Right ventricle myocardium superior (tissue), 1 donor: ENCODE data around the gene STPG3. TPM values are rescaled to one million over a fixed set of nuclear protein-coding genes. Genes with fewer than 3 reads are reported as not detected.
A peak's percentile ranks its signal among the peaks of the same experiment; 100 is the strongest.
"Not testable (repeated sequence)": the region's sequence is repeated elsewhere in the genome, so short reads cannot be mapped to it uniquely, and the experiment has no call there.

Experiments
- ATAC-seq: fragments of 200-7000 bp; cut with Tn5 transposase; one replicate; pipeline ENCODE4 v1.9.1; 2020; ENCODE audit warnings: mild to moderate bottlenecking; ENCODE audit not compliant: poor library complexity
- DNase-seq: peaks from one replicate; pipeline ENCODE4 v3.0.0-alpha.2; 2020
- intact Hi-C: fragments of 100-400 bp; cut with DNase I; formaldehyde crosslinking; loops from one replicate; pipeline ENCODE4 v1.11.2; 2022
- total RNA-seq: library from RNA; stranded (reverse); fragmentation: NEBNext Ultra II Directional; extraction: Animal tissue kit (Norgen Biotek cat#: 25700); gene quantifications from one replicate; pipeline ENCODE4 v1.2.1, GENCODE V29; 2021
- donor health status: DM: no; HTN: yes; CAD: no; lungs with severe emphysema.

Gene STPG3
- total RNA-seq, 1 donor from 2014 or later, result 1.3 TPM

DNA sequence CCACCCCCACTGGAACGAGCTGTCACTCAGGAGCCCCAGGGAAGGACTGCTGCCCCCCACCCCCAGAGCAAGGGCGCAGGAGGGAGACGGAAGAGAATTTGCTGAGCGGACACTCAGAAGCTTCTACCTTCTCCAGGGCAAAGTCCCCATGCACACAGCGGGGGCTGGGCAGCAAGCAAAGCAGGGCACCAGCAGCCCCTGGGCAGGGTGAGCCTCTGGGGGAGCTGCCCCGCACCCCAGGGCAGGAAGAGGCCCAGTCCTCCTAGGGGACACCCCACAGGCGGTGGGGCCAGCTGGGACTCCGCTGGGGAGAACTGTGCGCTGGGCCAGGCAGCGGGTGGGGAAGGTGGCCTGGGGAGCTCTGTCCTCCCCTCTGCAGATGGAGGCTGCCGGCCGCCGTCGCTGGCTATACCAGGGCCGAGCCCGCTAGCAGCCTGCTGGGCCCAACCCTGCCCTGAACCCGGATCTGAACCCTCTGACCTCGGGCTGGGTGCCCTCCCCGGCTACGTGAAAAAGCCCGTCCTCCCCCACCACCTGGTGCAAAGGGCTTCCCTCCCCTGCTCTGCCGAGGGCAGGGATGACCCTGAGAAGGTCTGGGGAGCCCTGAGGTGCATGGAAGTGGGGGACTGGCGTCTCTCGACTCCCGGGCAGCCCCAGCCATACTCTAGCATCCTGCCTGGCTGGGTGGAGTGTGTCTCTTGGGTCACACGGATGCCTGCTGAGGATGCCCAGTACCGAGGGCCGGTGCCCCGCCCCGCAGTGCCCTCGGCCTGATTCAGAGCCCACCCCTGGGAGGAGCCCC, 21.0 kb upstream of the STPG3 start:
- no peak for DNase-seq
- intact Hi-C loops, result loop anchor here (5.0 kb wide), 1 partner anchor 38 kb away; no protein-coding TSS in a partner anchor
- no peak for ATAC-seq

DNA sequence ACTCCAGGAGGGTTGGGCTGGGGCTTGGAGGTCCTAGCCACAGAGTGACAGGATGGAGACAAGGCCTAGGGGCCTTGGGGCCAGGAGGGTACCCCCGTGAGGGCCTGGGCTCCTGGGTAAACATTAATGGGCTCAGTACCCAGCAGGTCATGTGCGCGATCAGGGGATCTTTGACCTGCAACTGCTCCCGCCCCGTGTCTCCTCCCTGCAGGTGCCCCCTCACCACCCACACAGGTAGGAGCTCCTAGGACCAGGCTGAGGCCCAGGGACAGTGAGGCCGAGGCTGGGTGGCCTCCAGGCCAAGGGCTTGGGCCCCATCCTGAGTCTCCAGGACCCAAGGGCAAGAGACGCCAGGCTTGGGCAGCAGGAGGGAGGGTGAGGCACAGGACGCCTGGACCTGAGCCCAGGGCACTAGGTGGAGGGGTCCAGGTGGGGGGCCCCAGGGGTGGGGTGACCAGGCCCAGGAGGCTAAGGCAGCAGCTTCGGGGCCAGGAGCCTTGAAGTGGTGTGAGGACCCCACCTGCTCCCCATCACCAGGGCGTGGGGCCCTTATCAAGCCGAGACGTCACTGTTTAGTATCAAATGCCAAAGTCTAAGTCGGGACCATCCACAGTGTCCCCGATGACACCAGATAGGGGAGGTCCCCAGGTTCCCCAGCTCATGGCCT, 20.2 kb upstream of the STPG3 start, which contains the start of gene SLC34A3:
TSS of gene SLC34A3 (plus strand) at position 197 of the 667 bp plus-strand sequence. CDS start 802 bp downstream, outside the sequence.
- ATAC-seq (no peak), DNase-seq (no peak)
- intact Hi-C loops, result no loop called here

DNA sequence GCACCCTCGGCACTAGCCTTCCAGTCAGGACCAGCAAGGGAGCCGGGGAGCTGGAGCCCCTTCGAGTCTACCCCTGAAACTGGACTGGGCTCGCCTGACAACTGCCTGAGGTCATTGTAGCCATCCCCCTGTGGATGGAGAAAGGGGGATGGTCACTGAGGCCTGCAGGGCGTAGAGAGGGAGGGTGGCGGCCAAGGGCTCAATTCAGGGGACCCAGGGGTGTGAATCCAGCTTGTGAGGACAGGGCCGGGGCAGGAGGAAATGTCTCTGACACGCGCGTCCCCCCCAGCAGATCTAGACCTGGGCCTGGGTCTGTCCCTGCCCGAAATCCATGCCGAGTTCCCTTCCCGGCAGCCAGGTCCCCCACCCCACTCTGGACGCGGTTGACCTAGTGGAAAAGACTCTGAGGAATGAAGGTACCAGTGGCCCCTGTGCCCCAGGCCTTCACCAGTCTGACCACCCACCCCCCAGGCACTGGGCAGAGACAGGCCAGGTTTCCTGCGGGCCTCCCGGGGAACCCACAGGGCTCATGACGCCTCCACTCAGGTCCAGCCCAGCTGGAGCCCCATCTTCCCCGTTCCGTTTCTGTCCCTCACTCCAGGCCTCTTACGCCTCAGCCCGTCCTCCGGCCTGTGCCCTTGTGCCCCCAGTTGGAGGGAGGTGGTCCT, 19.6 kb upstream of the STPG3 start:
- intact Hi-C loops, result no loop called here
- DNase-seq (no peak), ATAC-seq (no peak)

DNA sequence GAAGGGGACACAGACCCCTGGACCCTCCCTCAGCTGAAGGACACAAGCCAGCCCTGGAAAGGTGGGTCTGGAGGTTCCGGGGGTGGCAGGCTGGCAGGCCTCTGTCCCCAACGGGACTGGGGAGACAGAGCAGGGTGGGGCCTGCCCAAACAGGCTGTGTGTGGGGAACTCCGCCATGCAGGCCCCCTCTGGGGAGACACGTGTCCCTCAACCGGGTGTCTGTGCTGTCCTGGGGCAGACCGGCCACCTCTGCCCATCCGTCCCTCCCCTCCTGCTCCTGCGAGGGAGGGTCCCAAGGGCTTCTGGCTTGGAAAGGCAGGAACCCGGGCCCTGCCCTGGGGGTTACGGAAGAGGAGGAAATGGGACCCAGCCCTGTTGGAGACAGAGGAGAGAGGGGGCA, 19.0 kb upstream of the STPG3 start:
- intact Hi-C loops, result no loop called here
- ATAC-seq (no peak), DNase-seq (no peak)

DNA sequence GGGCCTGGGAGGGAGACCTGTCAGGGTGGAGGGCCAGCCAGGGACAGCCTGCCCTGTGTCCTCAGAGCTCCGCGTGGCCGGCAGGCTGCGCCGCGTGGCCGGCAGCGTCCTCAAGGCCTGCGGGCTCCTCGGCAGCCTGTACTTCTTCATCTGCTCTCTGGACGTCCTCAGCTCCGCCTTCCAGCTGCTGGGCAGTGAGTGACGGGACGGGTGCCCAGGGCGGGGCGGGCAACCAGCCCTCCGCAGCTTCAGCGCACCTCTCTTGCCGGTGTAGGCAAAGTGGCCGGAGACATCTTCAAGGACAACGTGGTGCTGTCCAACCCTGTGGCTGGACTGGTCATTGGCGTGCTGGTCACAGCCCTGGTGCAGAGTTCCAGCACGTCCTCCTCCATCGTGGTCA, 18.6 kb upstream of the STPG3 start:
- DNase-seq (no peak), ATAC-seq (no peak)
- intact Hi-C loops, result no loop called here

DNA sequence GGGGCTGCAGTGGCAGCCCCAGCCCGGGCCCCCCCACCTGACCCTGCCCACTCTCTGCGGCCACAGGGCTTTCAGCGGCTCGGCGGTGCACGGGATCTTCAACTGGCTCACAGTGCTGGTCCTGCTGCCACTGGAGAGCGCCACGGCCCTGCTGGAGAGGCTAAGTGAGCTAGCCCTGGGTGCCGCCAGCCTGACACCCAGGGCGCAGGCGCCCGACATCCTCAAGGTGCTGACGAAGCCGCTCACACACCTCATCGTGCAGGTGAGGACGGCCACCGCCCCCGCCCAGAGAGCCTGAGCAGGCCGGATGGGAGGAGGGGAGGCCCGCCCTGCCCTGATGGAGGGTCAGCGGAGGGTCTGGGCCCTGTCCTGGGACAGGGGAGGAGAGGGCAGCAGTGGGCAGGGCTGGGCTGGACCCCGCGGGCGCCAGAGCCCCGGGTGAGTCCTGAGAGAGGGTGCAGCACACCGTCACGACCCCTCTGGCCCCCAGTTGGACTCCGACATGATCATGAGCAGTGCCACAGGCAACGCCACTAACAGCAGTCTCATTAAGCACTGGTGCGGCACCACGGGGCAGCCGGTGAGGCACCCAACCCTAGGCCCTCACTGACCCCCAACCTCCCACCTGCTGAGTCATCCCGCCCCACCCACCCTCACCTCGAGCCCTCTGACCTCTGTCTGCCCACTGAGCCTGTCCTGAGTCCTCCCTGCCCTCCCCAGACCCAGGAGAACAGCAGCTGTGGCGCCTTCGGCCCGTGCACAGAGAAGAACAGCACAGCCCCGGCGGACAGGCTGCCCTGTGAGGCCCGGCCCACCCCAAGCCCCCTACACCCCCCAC, 17.7 kb upstream of the STPG3 start:
- intact Hi-C loops, result no loop called here
- ATAC-seq (no peak), DNase-seq (no peak)

DNA sequence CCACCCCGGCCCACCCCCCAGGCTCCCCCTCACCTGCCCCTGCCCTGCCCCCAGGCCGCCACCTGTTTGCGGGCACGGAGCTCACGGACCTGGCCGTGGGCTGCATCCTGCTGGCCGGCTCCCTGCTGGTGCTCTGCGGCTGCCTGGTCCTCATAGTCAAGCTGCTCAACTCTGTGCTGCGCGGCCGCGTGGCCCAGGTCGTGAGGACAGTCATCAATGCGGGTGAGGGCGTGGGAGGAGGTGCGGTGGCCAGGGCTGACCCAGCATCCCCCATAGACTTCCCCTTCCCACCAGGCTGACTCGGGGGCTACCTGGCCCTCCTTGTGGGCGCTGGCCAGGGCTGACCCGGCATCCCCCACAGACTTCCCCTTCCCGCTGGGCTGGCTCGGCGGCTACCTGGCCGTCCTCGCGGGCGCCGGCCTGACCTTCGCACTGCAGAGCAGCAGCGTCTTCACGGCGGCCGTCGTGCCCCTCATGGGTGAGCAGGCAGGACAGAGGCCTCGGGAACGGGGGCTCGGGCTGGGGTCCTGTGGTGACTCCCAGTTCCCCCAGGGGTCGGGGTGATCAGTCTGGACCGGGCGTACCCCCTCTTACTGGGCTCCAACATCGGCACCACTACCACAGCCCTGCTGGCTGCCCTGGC, 16.9 kb upstream of the STPG3 start:
- ATAC-seq (no peak), DNase-seq (no peak)
- intact Hi-C loops, result no loop called here

DNA sequence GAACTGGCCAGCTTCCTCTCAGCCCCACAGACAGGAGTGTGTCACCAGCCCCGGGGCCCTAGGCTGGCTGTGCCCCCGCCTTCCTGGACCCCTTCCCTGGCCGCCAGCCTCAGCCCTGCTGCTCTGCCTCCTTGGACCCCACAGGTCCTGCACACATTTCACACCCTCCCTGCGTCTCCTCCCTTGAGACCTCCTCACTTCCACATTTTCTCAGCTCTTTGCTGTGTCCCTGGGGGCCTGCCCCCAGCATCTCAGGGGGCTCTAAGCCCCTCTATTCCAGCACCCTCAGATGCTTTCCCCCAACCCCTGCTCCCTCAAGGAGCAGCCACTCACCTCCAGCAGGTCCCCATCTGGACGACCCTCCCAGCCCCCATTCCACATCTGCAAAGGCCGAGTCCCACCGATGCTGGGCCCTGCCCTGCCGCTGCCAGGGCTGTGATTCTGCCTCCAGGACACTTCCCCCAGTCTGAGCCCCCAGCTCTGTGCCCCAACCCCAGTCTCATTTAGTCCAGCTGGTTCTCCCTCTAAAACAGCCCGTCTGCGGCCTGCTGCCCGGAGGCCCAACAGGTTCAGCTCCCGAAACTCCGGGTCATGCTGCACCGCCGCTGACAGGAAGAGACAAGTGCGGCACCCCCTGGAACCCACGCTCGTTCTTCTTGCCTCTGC, 16.2 kb upstream of the STPG3 start:
- ATAC-seq (no peak), DNase-seq (no peak)
- intact Hi-C loops, result no loop called here

DNA sequence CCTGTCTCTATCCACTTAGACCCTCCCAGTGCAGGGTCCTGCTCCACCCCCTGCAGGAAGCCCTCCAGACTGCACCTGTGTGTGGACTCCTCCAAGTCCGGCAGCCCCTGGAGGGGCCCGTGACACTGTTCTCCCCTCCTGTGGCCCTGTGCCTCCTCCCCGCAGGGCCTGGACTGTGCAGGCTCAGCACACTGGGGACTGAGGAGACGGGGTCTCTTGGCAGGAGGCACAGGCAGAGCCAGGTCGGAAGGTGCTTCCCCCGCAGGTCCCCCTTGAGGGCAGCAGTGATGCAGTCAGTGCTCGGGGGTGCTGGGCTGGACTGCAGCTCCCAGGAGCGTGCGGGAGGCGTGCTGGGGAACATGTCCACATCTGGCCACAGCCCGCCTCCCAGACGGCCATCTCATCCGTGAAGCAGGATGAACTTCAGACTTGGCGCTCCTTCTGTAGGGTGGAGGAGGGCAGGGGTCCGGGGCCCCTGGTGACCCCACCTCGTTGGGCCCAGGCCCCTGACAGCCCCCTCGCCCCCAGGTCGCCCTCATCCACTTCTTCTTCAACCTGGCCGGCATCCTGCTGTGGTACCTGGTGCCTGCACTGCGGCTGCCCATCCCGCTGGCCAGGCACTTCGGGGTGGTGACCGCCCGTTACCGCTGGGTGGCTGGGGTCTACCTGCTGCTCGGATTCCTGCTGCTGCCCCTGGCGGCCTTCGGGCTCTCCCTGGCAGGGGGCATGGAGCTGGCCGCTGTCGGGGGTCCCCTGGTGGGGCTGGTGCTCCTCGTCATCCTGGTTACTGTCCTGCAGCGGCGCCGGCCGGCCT, 15.5 kb upstream of the STPG3 start:
- intact Hi-C loops, result no loop called here
- ATAC-seq, result no peak
- DNase-seq, result no peak

DNA sequence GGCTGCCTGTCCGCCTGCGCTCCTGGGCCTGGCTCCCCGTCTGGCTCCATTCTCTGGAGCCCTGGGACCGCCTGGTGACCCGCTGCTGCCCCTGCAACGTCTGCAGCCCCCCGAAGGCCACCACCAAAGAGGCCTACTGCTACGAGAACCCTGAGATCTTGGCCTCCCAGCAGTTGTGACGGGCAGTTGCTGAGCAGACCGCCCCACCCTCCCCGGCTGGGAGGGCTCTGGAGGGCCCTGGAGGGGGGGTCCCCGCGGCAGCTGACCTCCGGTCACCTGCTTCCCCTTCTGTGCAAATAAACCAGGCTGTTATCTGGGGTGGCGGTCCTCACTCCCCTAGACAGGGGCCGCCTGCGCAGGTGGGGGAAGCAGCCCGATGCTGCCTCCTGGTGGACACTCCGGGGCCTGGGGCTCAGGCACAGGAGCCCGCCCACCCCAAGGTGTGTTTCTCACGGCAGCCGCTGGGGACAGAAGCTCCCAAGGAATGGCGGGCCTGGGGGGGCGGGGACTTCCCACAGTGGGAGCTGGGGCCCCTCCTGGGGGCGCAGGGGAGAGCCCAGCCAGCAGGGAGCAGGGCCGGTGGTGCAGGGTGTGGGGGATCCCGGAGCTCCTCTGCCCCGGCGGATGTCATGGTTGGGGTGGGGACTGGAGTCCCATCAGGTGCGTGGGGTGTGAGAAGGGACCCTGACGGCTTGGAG, 14.7 kb upstream of the STPG3 start:
- ATAC-seq (peak; percentile 52), DNase-seq (peak; percentile 92)
- intact Hi-C loops, result no loop called here

DNA sequence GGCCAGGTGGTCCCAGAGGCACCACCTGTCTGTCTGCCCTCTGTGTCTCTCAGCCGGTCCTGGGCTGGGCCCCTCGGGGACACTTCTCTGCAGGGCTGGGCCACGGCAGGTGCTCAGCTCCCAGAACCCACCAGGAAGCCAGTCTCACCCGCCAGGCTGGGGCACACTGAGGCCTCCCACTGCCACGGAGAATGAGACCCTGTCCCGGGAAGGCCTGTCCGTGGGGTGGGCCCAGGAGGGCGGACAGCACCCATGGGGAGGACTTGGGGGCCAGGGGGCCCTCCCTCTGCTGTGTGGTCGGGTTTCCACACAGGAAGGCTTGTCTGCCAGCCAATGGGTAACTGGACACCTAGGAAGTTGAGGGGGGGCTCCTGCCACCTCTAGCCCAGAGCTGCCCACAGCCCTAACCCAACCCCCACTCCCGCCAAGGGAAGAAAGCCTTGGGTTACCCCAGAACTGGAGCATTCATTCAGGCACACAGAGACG, 14.1 kb upstream of the STPG3 start:
- DNase-seq, result no peak
- ATAC-seq, result no peak
- intact Hi-C loops, result no loop called here

DNA sequence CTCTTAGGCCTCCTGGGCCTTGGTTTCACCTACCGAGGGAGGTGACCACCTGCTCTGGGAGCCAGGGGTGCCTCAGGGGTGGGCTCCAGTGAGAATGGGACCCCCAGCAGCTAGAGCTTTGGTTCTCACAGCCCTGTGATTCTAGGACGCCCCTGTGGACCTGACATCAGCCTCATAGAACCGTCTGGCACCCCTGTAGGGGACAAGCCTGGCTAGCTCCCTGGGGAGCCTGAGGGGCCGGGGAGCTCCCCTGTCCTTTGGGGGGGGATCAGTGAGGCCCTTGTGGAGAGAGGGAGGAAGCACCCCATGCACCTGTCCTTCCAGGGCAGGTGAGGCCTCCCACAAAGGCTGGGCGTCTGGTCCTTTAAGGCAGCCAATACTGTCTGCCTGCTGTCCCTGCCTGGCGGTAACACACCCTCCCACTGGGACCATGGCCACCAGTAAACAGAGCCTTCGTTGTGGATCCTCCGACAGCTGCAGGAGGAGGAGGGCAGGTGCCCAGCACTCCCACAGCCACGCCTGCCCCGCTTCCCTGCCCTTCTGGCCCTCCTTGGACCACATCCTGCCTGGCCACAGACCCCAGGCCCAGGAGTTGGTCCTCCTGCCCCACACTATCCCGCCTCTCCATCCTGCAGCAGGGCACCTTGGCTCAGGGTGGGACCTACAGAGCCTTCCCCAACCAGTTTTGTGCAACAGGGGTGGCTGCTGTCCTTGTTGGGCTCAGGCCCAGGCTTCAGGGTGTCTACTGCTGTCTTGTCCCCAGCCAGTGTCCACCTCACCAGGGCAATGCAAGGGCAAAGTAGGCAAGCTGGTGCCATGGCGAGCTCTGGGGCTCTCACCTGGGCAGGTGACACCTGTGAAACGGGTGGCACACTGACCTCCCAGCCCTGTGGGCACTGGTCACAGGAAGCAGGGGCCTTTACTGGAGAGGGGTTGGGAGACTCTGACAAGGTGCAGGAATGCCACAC, 13.0 kb upstream of the STPG3 start:
- intact Hi-C loops, result no loop called here
- DNase-seq, result no peak
- no peak for ATAC-seq

DNA sequence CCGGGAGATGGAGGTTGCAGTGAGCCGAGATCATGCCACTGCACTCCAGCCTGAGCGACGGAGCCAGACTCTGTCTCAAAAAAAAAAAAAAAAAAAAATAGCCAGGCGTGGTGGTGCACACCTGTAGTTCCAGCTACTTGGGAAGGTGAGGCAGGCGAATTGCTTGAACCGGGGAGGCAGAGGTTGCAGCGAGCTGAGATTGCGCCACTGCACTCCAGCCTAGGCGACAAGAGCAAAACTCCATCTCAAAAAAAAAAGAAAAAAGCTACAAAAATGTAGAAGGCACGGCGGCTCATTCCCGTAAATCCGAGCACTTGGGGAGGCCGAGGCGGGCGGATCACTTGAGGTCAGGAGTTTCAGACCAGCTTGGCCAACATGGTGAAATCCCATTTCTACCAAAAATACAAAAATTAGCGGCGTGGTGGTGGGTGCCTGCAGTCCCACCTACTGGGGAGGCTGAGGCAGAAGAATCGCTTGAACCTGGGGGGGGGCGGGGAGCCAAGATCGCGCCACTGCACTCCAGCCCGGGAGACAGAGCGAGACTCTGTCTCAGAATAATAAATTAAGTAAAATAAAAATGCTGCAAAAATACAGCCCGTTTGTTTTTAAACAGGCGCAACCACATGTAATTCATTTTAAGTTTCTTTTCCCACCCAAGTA, 11.4 kb upstream of the STPG3 start:
- DNase-seq, intact Hi-C loops, ATAC-seq: not testable (repeated sequence)

DNA sequence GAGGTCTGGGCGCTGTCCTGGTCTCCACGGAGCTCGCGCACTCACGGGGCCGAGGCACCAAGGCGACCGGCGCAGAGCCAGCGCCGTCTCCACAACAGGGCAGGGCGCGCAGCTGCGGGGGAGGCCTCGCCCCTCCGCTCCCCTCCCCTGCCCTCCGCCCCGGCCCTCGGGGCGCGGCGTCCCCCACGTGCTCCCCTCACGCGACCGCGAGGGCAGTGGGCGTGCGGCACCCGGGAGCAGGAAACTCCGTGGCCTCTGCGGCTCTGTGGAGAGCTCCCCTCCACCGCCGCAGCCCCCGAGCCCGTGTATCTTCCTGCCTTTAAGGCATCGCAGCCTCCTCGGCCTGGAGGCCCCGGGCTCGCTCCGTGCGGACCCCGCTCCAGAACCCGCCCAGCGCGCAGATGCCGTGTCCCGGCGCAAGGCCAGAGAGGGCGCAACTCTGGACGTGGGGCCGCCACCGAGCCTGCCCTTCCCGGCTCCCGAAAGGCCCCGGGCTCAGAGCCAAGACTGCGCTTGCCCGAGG, 10.7 kb upstream of the STPG3 start:
- DNase-seq, result peak; percentile 90
- peak; percentile 67 for ATAC-seq
- intact Hi-C loops, result no loop called here
